GM12878 (cell line): ENCODE results near the gene CYP4V2. TPM values are rescaled to one million over a fixed set of nuclear protein-coding genes. Genes with fewer than 3 reads are reported as not detected.

Source experiments
- ATAC-seq: fragments of 200-7000 bp; cut with Tn5 transposase; 3 replicates; pipeline ENCODE4 v1.9.1; 2020; ENCODE audit warnings: mild to moderate bottlenecking, moderate library complexity
- BruUV-seq: library from RNA; stranded (reverse); fragments of 400-500 nt; replicated peaks from 2 replicates; lab custom pipeline; 2021; lab: Mats Ljungman, UMichigan
- CTCF ChIA-PET: fragments of 300-600 bp; sonication (Branson Sonifier 250); formaldehyde crosslinking; extraction: SDS; loops from one replicate; lab custom pipeline; 2021; ENCODE audit warnings: inconsistent platforms; lab: Yijun Ruan, JAX
- POLR2A ChIA-PET: fragments of 350-600 bp; formaldehyde crosslinking; extraction: SDS; loops from one replicate; lab custom pipeline; 2021; ENCODE audit warnings: inconsistent platforms; lab: Charles Lee
- RAD21 ChIA-PET: fragments of 300-600 bp; sonication (Branson Sonifier 250); formaldehyde crosslinking; loops from one replicate; lab custom pipeline; 2023; ENCODE audit warnings: antibody characterized with exemption; ENCODE audit not compliant: unreplicated experiment; lab: Charles Lee
- SMC1A ChIA-PET: fragments of 300-600 bp; sonication (Branson Sonifier 250); formaldehyde crosslinking; loops from one replicate; lab custom pipeline; 2023; ENCODE audit not compliant: unreplicated experiment, uncharacterized antibody; lab: Charles Lee
- DNase-seq: peaks from one replicate; pipeline ENCODE4 v3.0.0-alpha.2; 2011; ENCODE audit warnings: low read depth, low spot score
- FAIRE-seq: peaks from 3 replicates; lab custom pipeline; 2011; peaks lifted over from hg19 to GRCh38; lab: Jason Lieb, UNC
- H2AFZ ChIP-seq: 2 replicates; pipeline ENCODE4 v1.6.0; 2011; ENCODE audit warnings: low read depth, low read length, control low read depth; ENCODE audit not compliant: control insufficient read depth
- H3K27ac ChIP-seq: 2 replicates; pipeline ENCODE4 v1.5.1; 2011; ENCODE audit warnings: control low read depth; ENCODE audit not compliant: control insufficient read depth, insufficient read depth
- H3K27me3 ChIP-seq, 2 experiments: replicated peaks in 1 of 2; 2 replicates each; pipeline versions ENCODE4 v1.6.0 to v1.6.1; 2011; ENCODE audit warnings: low read length in 1 of 2; ENCODE audit not compliant: control insufficient read depth in 2 of 2, insufficient read depth in 2 of 2
- H3K36me3 ChIP-seq, 2 experiments: 2 replicates each; pipeline ENCODE4 v1.5.1; 2011; ENCODE audit warnings: low read length in 1 of 2; ENCODE audit not compliant: control insufficient read depth in 2 of 2, insufficient read depth in 2 of 2
- H3K4me1 ChIP-seq: 2 replicates; pipeline ENCODE4 v1.6.1; 2011; ENCODE audit warnings: mild to moderate bottlenecking, low read length, moderate library complexity, mixed read lengths; ENCODE audit not compliant: control insufficient read depth, insufficient read depth
- H3K4me2 ChIP-seq: 2 replicates; pipeline ENCODE4 v1.6.0; 2011; ENCODE audit warnings: control low read depth; ENCODE audit not compliant: control insufficient read depth, insufficient read depth
- H3K4me3 ChIP-seq: fragments of 200-600 bp; sonication (generic); 2 replicates; pipeline ENCODE4 v1.5.1; 2016
- H3K79me2 ChIP-seq: 2 replicates; pipeline ENCODE4 v1.6.0; 2011; ENCODE audit warnings: low read length; ENCODE audit not compliant: control insufficient read depth, insufficient read depth
- H3K9ac ChIP-seq: 2 replicates; pipeline ENCODE4 v1.8.0; 2011; ENCODE audit warnings: low read length, control low read depth, mixed read lengths; ENCODE audit not compliant: control insufficient read depth, insufficient read depth
- H3K9me3 ChIP-seq: replicated peaks from 3 replicates; pipeline ENCODE4 v1.5.1; 2011; ENCODE audit warnings: mild to moderate bottlenecking, low read length; ENCODE audit not compliant: control insufficient read depth, insufficient read depth
- H4K20me1 ChIP-seq: 2 replicates; pipeline ENCODE4 v1.6.0; 2011; ENCODE audit not compliant: control insufficient read depth, insufficient read depth
- ASH2L ChIP-seq: fragments of 300-600, 200-600 bp; sonication (generic); IDR thresholded peaks from 2 replicates; pipeline ENCODE4 v1.6.1; 2017; ENCODE audit warnings: low read depth, mild to moderate bottlenecking, borderline replicate concordance
- ATF7 ChIP-seq: fragments of 450-650 bp; IDR thresholded peaks from 2 replicates; pipeline ENCODE4 v1.6.1; 2016; ENCODE audit warnings: low read depth, mild to moderate bottlenecking
- BCL3 ChIP-seq: IDR thresholded peaks from 2 replicates; pipeline ENCODE4 v1.6.1; 2011; ENCODE audit warnings: borderline replicate concordance, low read depth, mild to moderate bottlenecking, moderate library complexity, low read length; ENCODE audit not compliant: insufficient read depth, poor library complexity, severe bottlenecking
- MTA2 ChIP-seq: fragments of 450-650 bp; IDR thresholded peaks from 2 replicates; pipeline ENCODE4 v1.6.1; 2016; ENCODE audit warnings: low read depth, mild to moderate bottlenecking, moderate library complexity
- NRF1 ChIP-seq: conservative IDR thresholded peaks from 2 replicates; pipeline ENCODE4 v1.6.1; 2011; ENCODE audit warnings: mild to moderate bottlenecking, low read depth, low read length, improper control_type of control experiment
- RUNX3 ChIP-seq: IDR thresholded peaks from 2 replicates; pipeline ENCODE4 v1.6.1; 2012; ENCODE audit warnings: low read length, inconsistent platforms
- SMARCA5 ChIP-seq: fragments of 450-650 bp; IDR thresholded peaks from 2 replicates; pipeline ENCODE4 v1.6.1; 2017; ENCODE audit warnings: mild to moderate bottlenecking
- SRF ChIP-seq, 2 experiments: IDR thresholded peaks; 2 replicates each; pipeline ENCODE4 v1.6.1; 2011; ENCODE audit warnings: low read depth in 2 of 2, low read length in 2 of 2, mild to moderate bottlenecking in 1 of 2, moderate library complexity in 1 of 2
- ZNF207 ChIP-seq: fragments of 450-650 bp; IDR thresholded peaks from 2 replicates; pipeline ENCODE4 v1.6.1; 2014; ENCODE audit warnings: antibody characterized with exemption, mild to moderate bottlenecking, borderline replicate concordance
- ZNF274 ChIP-seq: IDR thresholded peaks from one replicate; pipeline ENCODE4 v1.8.0; 2011; ENCODE audit not compliant: insufficient read length, insufficient read depth
- WGBS: methylation state at CpG from one replicate; pipeline ENCODE4 v1.1.6; 2016; ENCODE audit warnings: low lambda C conversion rate; ENCODE audit not compliant: insufficient replicate concordance, insufficient coverage; ENCODE audit errors: missing lambda C conversion rate; 5-methylcytosine and 5-hydroxymethylcytosine counted together
- in situ Hi-C: fragments of 300-500 bp; cut with MboI; formaldehyde crosslinking; loops from 9 replicates; pipeline ENCODE4 v1.14.3; 2018; ENCODE audit warnings: mixed read lengths
- intact Hi-C: fragments of 100-400 bp; cut with micrococcal nuclease; formaldehyde crosslinking; loops from one replicate; pipeline ENCODE4 v1.14.2; 2022; ENCODE audit not compliant: unreplicated experiment
- polyA plus RNA-seq, 11 experiments: library from polyadenylated mRNA; depleted of rRNA in 4 of 11; unstranded in 6 of 11; stranded (reverse) in 5 of 11; fragments of >200 nt; fragmentation: Nextera tagmentation in 4 of 11; fragmentation: Illumina TruSeq in 1 of 11; extraction: Ambion mirVana in 4 of 11; extraction: Trizol in 1 of 11; gene quantifications; 1 replicate in 1 of 11; 2 replicates in 10 of 11; pipeline versions ENCODE4 v1.2.1 to v1.2.3, GENCODE V29; 2011 to 2016; ENCODE audit warnings: inconsistent platforms in 2 of 11, missing spikeins in 2 of 11, low read depth in 1 of 11
- total RNA-seq, 4 experiments: library from RNA; depleted of rRNA in 3 of 4; stranded (reverse); fragments of >200 nt in 3 of 4; fragmentation: Illumina TruSeq in 1 of 4; extraction: Trizol in 1 of 4; gene quantifications; 2 replicates each; pipeline versions ENCODE4 v1.2.1 to v1.2.3, GENCODE V29; 2013 to 2021
- TF ChIP-seq, protein P1 (sequence below): fragments of 450-650 bp; IDR thresholded peaks from 2 replicates; pipeline ENCODE4 v1.6.1; 2017; ENCODE audit warnings: low read depth, mild to moderate bottlenecking, moderate library complexity

The CYP4V2 gene
- total and polyA plus RNA-seq, 10 of the 15 experiments (the other 5 are each of a cell fraction or from before 2014, with no cell fraction given): 1.2 to 8.2 (median 6.8) TPM

DNA sequence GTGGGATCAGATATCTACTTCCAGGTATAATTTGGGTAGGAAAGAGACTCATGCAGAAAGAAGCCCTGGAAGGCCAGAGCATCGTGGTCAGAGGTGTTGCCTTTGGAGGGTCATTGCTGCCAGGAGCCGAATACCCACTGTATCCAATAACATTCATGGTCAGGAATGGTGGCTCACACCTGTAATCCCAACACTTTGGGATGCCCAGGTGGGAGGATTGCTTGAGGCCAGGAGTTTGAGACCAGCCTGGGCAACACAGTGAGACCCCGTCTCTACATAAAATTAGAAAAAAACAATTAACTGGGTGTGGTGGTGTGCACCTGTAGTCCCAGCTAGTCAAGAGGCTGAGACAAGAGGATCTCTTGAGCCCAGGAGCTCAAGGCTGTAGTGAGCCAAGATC lies 63.8 kb downstream of the CYP4V2 start:
- 37% methylated on average over 3 of the region's 3 CpGs for WGBS
- Histone ChIP-seq H3K27ac (no peak overlapping the region), H3K9me3 (no peaks in the 10 kb centered on the region), H3K4me2 (no peak overlapping the region), H3K36me3 (no peaks in the 10 kb centered on the region), H3K4me3 (no peak overlapping the region), H3K9ac (no peak overlapping the region), H3K4me1 (no peaks in the 10 kb centered on the region), H3K79me2 (no peaks in the 10 kb centered on the region), H3K27me3 (no peaks in the 10 kb centered on the region; a peak in 1 of 4 replicates), H2AFZ (no peak overlapping the region), H4K20me1 (no peaks in the 10 kb centered on the region)
- FAIRE-seq (no peak), ATAC-seq (no peak), DNase-seq (no peak)
- BruUV-seq: no TSS peak
- ChIA-PET CTCF (no interaction called here), SMC1A (no interaction called here), RAD21 (no interaction called here), POLR2A (no interaction called here)
- intact Hi-C loops (no loop called here), in situ Hi-C loops (no loop called here)
- no peak for TF ChIP-seq ATF7

GRCh38 chr4:186258216-186258811 lies 66.9 kb downstream of the CYP4V2 start:
- no peaks in the 10 kb centered on the region; a peak in 1 of 4 replicates for H3K27me3 ChIP-seq
- H3K4me3 ChIP-seq: no peak overlapping the region
- ATAC-seq: no peak
- H4K20me1 ChIP-seq: no peaks in the 10 kb centered on the region
- no peak overlapping the region for H3K27ac ChIP-seq
- no peaks in the 10 kb centered on the region for H3K4me1 ChIP-seq
- no peak overlapping the region for H2AFZ ChIP-seq
- H3K9me3 ChIP-seq: no peaks in the 10 kb centered on the region
- DNase-seq: no peak
- ChIA-PET SMC1A (no interaction called here), POLR2A (no interaction called here), CTCF (no interaction called here), RAD21 (no interaction called here)
- intact Hi-C loops: no loop called here
- H3K4me2 ChIP-seq: no peak overlapping the region
- no peak overlapping the region for H3K9ac ChIP-seq
- H3K36me3 ChIP-seq: no peaks in the 10 kb centered on the region
- BruUV-seq: no TSS peak
- WGBS: 57% methylated on average over 12 of the region's 12 CpGs
- no peaks in the 10 kb centered on the region for H3K79me2 ChIP-seq
- FAIRE-seq: no peak
- in situ Hi-C loops: no loop called here
- TF ChIP-seq NRF1 (no peak), SMARCA5 (no peak), ZNF274 (no peak), SRF (IDR thresholded peaks at IDR 0.05; ENCODE audit: low read depth in 2 of 2, low read length in 2 of 2) (no peak), BCL3 (no peak), MTA2 (no peak), RUNX3 (no peak), ZNF207 (no peak), ASH2L (no peak)
- TF ChIP-seq, protein P1, sequence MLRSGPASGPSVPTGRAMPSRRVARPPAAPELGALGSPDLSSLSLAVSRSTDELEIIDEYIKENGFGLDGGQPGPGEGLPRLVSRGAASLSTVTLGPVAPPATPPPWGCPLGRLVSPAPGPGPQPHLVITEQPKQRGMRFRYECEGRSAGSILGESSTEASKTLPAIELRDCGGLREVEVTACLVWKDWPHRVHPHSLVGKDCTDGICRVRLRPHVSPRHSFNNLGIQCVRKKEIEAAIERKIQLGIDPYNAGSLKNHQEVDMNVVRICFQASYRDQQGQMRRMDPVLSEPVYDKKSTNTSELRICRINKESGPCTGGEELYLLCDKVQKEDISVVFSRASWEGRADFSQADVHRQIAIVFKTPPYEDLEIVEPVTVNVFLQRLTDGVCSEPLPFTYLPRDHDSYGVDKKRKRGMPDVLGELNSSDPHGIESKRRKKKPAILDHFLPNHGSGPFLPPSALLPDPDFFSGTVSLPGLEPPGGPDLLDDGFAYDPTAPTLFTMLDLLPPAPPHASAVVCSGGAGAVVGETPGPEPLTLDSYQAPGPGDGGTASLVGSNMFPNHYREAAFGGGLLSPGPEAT: no peak
